Measurements from ENCODE around the gene NFYC. TPM values are rescaled to one million over a fixed set of nuclear protein-coding genes. Genes with fewer than 3 reads are reported as not detected.
"Not testable (repeated sequence)": the region's sequence is repeated elsewhere in the genome, so short reads cannot be mapped to it uniquely, and the experiment has no call there.

The NFYC gene
- total RNA-seq, 1 experiment from 2014 or later, result 83.0 TPM

DNA sequence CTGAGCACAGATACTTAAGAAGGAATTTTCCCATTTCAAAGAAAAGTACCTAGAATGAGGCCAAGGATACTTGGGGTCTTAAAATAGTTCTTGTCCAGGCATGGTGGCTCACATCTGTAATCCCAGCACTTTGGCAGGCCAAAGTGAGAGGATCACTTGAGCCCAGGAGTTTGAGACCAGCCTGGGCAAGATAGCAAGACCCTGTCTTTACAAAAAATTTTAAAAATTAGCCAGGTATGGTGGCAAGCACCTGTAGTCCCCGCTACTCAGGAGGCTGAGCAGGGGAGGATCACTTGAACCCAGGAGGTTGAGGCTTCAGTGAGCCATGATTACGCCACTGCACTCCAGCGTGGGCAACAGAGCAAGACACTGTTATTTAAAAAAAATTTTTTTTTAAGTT is 29.0 kb downstream of the NFYC start:
- BruUV-seq (replicated peaks), result no TSS peak
- Histone ChIP-seq H3K9me3 (ENCODE audit: low read depth, low read length, poor library complexity, severe bottlenecking) (no peaks in the 10 kb centered on the region), H3K4me3 (ENCODE audit: low read depth, low read length, poor library complexity, severe bottlenecking) (no peak overlapping the region), H3K4me1 (ENCODE audit: insufficient read depth, low read length, poor library complexity, severe bottlenecking) (peaks cover 31% of the 10 kb centered on the region), H3K27ac (ENCODE audit: low read depth, low read length, poor library complexity, severe bottlenecking) (peak overlapping the region; percentile 20), H3K36me3 (ENCODE audit: insufficient read depth, low read length, poor library complexity, severe bottlenecking) (no peaks in the 10 kb centered on the region), H3K27me3 (replicated peaks; ENCODE audit: insufficient read depth, low read depth, low read length, poor library complexity) (no peaks in the 10 kb centered on the region)
- ChIA-PET CTCF (no interaction called here), POLR2A (ENCODE audit: low non-redundant PET) (no interaction called here)
- DNase-seq (ENCODE audit: low spot score), result no peak
- no peak for TF ChIP-seq EZH2 (IDR thresholded peaks at IDR 0.05; ENCODE audit: borderline replicate concordance, low read depth, low read length, poor library complexity, severe bottlenecking)
- TF ChIP-seq CTCF (conservative IDR thresholded peaks at IDR 0.05; ENCODE audit: low read depth, low read length), result no peak
- intact Hi-C loops (cut with micrococcal nuclease; ENCODE audit: unreplicated experiment), result no loop called here

DNA sequence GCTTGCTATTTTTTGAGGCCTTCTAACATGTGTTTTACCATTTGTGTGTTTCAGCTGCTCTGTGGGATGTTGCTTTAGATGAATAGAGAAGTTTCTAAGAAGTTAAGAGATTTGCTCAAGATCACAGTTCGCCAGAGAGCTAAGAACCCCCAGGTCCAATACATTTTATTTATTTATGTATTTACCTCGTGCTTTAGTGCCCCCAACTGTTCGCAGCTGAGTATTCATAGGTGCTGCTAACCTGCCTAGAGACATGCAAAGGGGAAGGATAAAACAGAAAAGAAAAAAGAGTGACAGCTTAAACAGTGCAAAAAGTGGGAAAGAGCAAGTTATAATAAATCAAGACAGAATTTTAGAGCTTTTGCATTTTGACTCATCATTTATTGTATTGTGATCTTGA is 31.1 kb downstream of the NFYC start:
- Histone ChIP-seq H3K36me3 (ENCODE audit: insufficient read depth, low read length, poor library complexity, severe bottlenecking) (no peaks in the 10 kb centered on the region), H3K4me3 (ENCODE audit: low read depth, low read length, poor library complexity, severe bottlenecking) (no peak overlapping the region), H3K9me3 (ENCODE audit: low read depth, low read length, poor library complexity, severe bottlenecking) (no peaks in the 10 kb centered on the region), H3K4me1 (ENCODE audit: insufficient read depth, low read length, poor library complexity, severe bottlenecking) (peaks cover 27% of the 10 kb centered on the region), H3K27me3 (replicated peaks; ENCODE audit: insufficient read depth, low read depth, low read length, poor library complexity) (no peaks in the 10 kb centered on the region), H3K27ac (ENCODE audit: low read depth, low read length, poor library complexity, severe bottlenecking) (no peak overlapping the region)
- ChIA-PET CTCF (interaction anchor here (0.6 kb wide), 1 partner anchor 189 kb away, joined by 3 read pairs; no protein-coding TSS in a partner anchor), POLR2A (ENCODE audit: low non-redundant PET) (no interaction called here)
- intact Hi-C loops (cut with micrococcal nuclease; ENCODE audit: unreplicated experiment), result no loop called here
- TF ChIP-seq CTCF (conservative IDR thresholded peaks at IDR 0.05; ENCODE audit: low read depth, low read length) (peak; percentile 20; the same call in 1 of the 2 replicates), EZH2 (IDR thresholded peaks at IDR 0.05; ENCODE audit: borderline replicate concordance, low read depth, low read length, poor library complexity, severe bottlenecking) (no peak)
- DNase-seq (ENCODE audit: low spot score), result no peak
- BruUV-seq (replicated peaks), result no TSS peak

DNA sequence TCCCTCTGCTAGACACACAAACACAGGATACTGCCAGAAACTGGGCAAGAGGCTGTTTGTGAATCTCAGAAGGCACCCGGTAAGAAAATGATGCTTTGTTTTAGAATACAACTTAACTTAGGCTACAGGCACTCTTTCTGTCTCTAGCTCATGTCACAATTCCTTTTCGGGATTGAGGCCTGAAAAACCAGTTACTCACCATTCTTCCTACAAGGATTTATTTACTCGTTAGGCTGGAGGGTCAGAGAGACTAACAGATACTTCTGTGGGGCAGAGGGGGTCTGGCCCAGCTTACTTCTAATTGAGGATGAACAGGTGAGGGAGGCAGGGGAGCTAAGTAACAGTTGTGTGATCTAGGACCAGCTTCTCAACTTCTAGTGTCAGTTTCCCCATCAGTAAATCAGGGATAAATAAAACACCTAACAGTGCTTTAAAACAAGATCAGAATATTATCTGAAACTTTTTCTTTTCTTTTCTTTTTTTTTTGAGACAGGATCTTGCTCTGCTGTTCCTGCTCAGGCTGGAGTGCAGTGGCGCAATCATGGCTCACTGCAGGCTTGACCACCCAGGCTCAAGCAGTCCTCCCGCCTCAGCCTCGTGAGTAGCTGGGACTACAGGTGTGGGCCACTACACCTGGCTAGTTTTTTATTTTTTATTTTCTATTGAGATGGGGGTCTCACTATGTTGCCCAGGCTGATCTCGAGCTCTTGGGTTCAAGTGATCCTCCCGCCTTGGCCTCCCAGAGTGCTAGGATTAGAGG is 31.9 kb downstream of the NFYC start:
- CTCF ChIA-PET, result no interaction called here
- POLR2A ChIA-PET (ENCODE audit: low non-redundant PET), result no interaction called here
- TF ChIP-seq EZH2 (IDR thresholded peaks at IDR 0.05; ENCODE audit: borderline replicate concordance, low read depth, low read length, poor library complexity, severe bottlenecking) (no peak), CTCF (conservative IDR thresholded peaks at IDR 0.05; ENCODE audit: low read depth, low read length) (no peak)
- Histone ChIP-seq H3K27ac (ENCODE audit: low read depth, low read length, poor library complexity, severe bottlenecking) (no peak overlapping the region), H3K27me3 (replicated peaks; ENCODE audit: insufficient read depth, low read depth, low read length, poor library complexity) (no peaks in the 10 kb centered on the region), H3K4me3 (ENCODE audit: low read depth, low read length, poor library complexity, severe bottlenecking) (no peak overlapping the region), H3K9me3 (ENCODE audit: low read depth, low read length, poor library complexity, severe bottlenecking) (no peaks in the 10 kb centered on the region), H3K4me1 (ENCODE audit: insufficient read depth, low read length, poor library complexity, severe bottlenecking) (peaks cover 24% of the 10 kb centered on the region), H3K36me3 (ENCODE audit: insufficient read depth, low read length, poor library complexity, severe bottlenecking) (no peaks in the 10 kb centered on the region)
- intact Hi-C loops (cut with micrococcal nuclease; ENCODE audit: unreplicated experiment), result no loop called here
- DNase-seq (ENCODE audit: low spot score), result no peak
- BruUV-seq (replicated peaks), result no TSS peak

DNA sequence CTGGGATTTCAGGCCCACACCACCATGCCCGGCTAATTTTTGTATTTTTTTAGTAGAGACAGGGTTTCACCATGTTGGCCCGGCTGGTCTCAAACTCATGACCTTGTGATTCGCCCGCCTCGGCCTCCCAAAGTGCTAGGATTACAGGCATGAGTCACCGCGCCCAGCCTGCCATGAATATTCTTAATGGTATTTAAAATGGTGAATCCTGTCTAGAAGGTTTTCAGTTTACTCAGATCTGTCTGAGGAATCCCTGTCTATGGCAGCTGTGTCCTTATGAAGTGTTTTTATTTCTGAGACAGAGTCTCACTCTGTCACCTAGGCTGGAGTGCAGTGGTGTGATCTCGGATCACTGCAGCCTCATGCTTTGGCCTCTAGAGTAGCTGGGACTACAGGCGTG is 36.2 kb downstream of the NFYC start:
- intact Hi-C loops (cut with micrococcal nuclease; ENCODE audit: unreplicated experiment); POLR2A ChIA-PET (ENCODE audit: low non-redundant PET); DNase-seq (ENCODE audit: low spot score); H3K4me3 ChIP-seq (ENCODE audit: low read depth, low read length, poor library complexity, severe bottlenecking); BruUV-seq (replicated peaks); CTCF ChIA-PET; H3K9me3 ChIP-seq (ENCODE audit: low read depth, low read length, poor library complexity, severe bottlenecking); H3K27me3 ChIP-seq (replicated peaks; ENCODE audit: insufficient read depth, low read depth, low read length, poor library complexity); H3K36me3 ChIP-seq (ENCODE audit: insufficient read depth, low read length, poor library complexity, severe bottlenecking); H3K27ac ChIP-seq (ENCODE audit: low read depth, low read length, poor library complexity, severe bottlenecking); H3K4me1 ChIP-seq (ENCODE audit: insufficient read depth, low read length, poor library complexity, severe bottlenecking): not testable (repeated sequence)

- H3K4me1 ChIP-seq (ENCODE audit: insufficient read depth, low read length, poor library complexity, severe bottlenecking); H3K4me3 ChIP-seq (ENCODE audit: low read depth, low read length, poor library complexity, severe bottlenecking); H3K27ac ChIP-seq (ENCODE audit: low read depth, low read length, poor library complexity, severe bottlenecking); DNase-seq (ENCODE audit: low spot score); H3K27me3 ChIP-seq (replicated peaks; ENCODE audit: insufficient read depth, low read depth, low read length, poor library complexity); H3K9me3 ChIP-seq (ENCODE audit: low read depth, low read length, poor library complexity, severe bottlenecking); H3K36me3 ChIP-seq (ENCODE audit: insufficient read depth, low read length, poor library complexity, severe bottlenecking); POLR2A ChIA-PET (ENCODE audit: low non-redundant PET); BruUV-seq (replicated peaks); CTCF ChIA-PET; intact Hi-C loops (cut with micrococcal nuclease; ENCODE audit: unreplicated experiment): not testable (repeated sequence)
These were observed 37.9 kb downstream of the NFYC start for GRCh38 chr1:40729316-40729862.
